ENCODE results near the gene PVR.
"Not testable (repeated sequence)": the region's sequence is repeated elsewhere in the genome, so short reads cannot be mapped to it uniquely, and the experiment has no call there.

Gene PVR

GRCh38 chr19:44628793-44629192 lies 14.9 kb upstream of the PVR start:
- no peaks in the 10 kb centered on the region for H3K9me3 Mint-ChIP-seq (ENCODE audit: low read depth)
- H3K36me3 Mint-ChIP-seq, result no peaks in the 10 kb centered on the region
- H3K4me1 Mint-ChIP-seq (ENCODE audit: low read depth), result no peaks in the 10 kb centered on the region
- no peak overlapping the region for H3K4me3 Mint-ChIP-seq
- H3K27ac Mint-ChIP-seq, result no peak overlapping the region
- peaks cover 6% of the 10 kb centered on the region for H3K27me3 Mint-ChIP-seq

GRCh38 chr19:44631611-44632010 lies 12.1 kb upstream of the PVR start:
- not testable (repeated sequence) for H3K27me3 Mint-ChIP-seq; H3K4me3 Mint-ChIP-seq; H3K9me3 Mint-ChIP-seq (ENCODE audit: low read depth); H3K36me3 Mint-ChIP-seq; H3K4me1 Mint-ChIP-seq (ENCODE audit: low read depth); H3K27ac Mint-ChIP-seq

- not testable (repeated sequence) for H3K9me3 Mint-ChIP-seq (ENCODE audit: low read depth); H3K4me3 Mint-ChIP-seq; H3K36me3 Mint-ChIP-seq; H3K27me3 Mint-ChIP-seq; H3K4me1 Mint-ChIP-seq (ENCODE audit: low read depth); H3K27ac Mint-ChIP-seq
These were observed 9.7 kb upstream of the PVR start for GRCh38 chr19:44634058-44634457.

GRCh38 chr19:44634785-44635184 lies 8.9 kb upstream of the PVR start:
- H3K9me3 Mint-ChIP-seq (ENCODE audit: low read depth), result no peaks in the 10 kb centered on the region
- no peaks in the 10 kb centered on the region for H3K4me1 Mint-ChIP-seq (ENCODE audit: low read depth)
- H3K4me3 Mint-ChIP-seq, result no peak overlapping the region
- peaks cover 3% of the 10 kb centered on the region for H3K36me3 Mint-ChIP-seq
- peaks cover 4% of the 10 kb centered on the region for H3K27me3 Mint-ChIP-seq
- no peak overlapping the region for H3K27ac Mint-ChIP-seq

- no peak overlapping the region for H3K4me3 Mint-ChIP-seq
- peaks cover 3% of the 10 kb centered on the region for H3K36me3 Mint-ChIP-seq
- H3K9me3 Mint-ChIP-seq (ENCODE audit: low read depth), result no peaks in the 10 kb centered on the region
- no peak overlapping the region for H3K27ac Mint-ChIP-seq
- H3K27me3 Mint-ChIP-seq, result peaks cover 4% of the 10 kb centered on the region
- H3K4me1 Mint-ChIP-seq (ENCODE audit: low read depth), result no peaks in the 10 kb centered on the region
These were observed 7.9 kb upstream of the PVR start for GRCh38 chr19:44635581-44636438.

- Mint-ChIP-seq H3K27me3 (peaks cover 4% of the 10 kb centered on the region), H3K27ac (no peak overlapping the region), H3K4me1 (ENCODE audit: low read depth) (no peaks in the 10 kb centered on the region)
These were observed 7.0 kb upstream of the PVR start for GRCh38 chr19:44636439-44637389.

GRCh38 chr19:44637390-44637764 lies 6.3 kb upstream of the PVR start:
- no peak overlapping the region for H3K4me3 Mint-ChIP-seq
- H3K9me3 Mint-ChIP-seq (ENCODE audit: low read depth), result no peaks in the 10 kb centered on the region
- peaks cover 3% of the 10 kb centered on the region for H3K36me3 Mint-ChIP-seq
- no peak overlapping the region for H3K27ac Mint-ChIP-seq
- H3K4me1 Mint-ChIP-seq (ENCODE audit: low read depth), result no peaks in the 10 kb centered on the region
- H3K27me3 Mint-ChIP-seq, result peaks cover 4% of the 10 kb centered on the region

More at GRCh38 chr19:44636439-44637389, 7.0 kb upstream of the PVR start:
- Mint-ChIP-seq H3K36me3 (peaks cover 3% of the 10 kb centered on the region), H3K9me3 (ENCODE audit: low read depth) (no peaks in the 10 kb centered on the region), H3K4me3 (no peak overlapping the region)

GRCh38 chr19:44640518-44640917 lies 3.2 kb upstream of the PVR start:
- Mint-ChIP-seq H3K4me1 (ENCODE audit: low read depth) (peaks cover 2% of the 10 kb centered on the region), H3K9me3 (ENCODE audit: low read depth) (no peaks in the 10 kb centered on the region), H3K4me3 (no peak overlapping the region), H3K36me3 (no peaks in the 10 kb centered on the region), H3K27ac (no peak overlapping the region), H3K27me3 (no peaks in the 10 kb centered on the region)

GRCh38 chr19:44641501-44642265 lies 2.0 kb upstream of the PVR start:
- H3K36me3 Mint-ChIP-seq, result no peaks in the 10 kb centered on the region
- peaks cover 4% of the 10 kb centered on the region for H3K4me1 Mint-ChIP-seq (ENCODE audit: low read depth)
- H3K9me3 Mint-ChIP-seq (ENCODE audit: low read depth), result no peaks in the 10 kb centered on the region
- H3K27ac Mint-ChIP-seq, result no peak overlapping the region
- H3K4me3 Mint-ChIP-seq, result no peak overlapping the region
- H3K27me3 Mint-ChIP-seq, result no peaks in the 10 kb centered on the region

- no peaks in the 10 kb centered on the region for H3K27me3 Mint-ChIP-seq
- no peaks in the 10 kb centered on the region for H3K9me3 Mint-ChIP-seq (ENCODE audit: low read depth)
- peaks cover 4% of the 10 kb centered on the region for H3K4me1 Mint-ChIP-seq (ENCODE audit: low read depth)
- H3K36me3 Mint-ChIP-seq, result no peaks in the 10 kb centered on the region
- no peak overlapping the region for H3K4me3 Mint-ChIP-seq
- no peak overlapping the region for H3K27ac Mint-ChIP-seq
These were observed 1.3 kb upstream of the PVR start for GRCh38 chr19:44642377-44642776.

GRCh38 chr19:44644402-44645016 lies 799 bp downstream of the PVR start:
- Mint-ChIP-seq H3K27me3 (no peaks in the 10 kb centered on the region), H3K27ac (no peak overlapping the region), H3K9me3 (ENCODE audit: low read depth) (no peaks in the 10 kb centered on the region), H3K4me1 (ENCODE audit: low read depth) (peaks cover 4% of the 10 kb centered on the region), H3K4me3 (peak overlapping the region; percentile 84), H3K36me3 (no peaks in the 10 kb centered on the region)

GRCh38 chr19:44645407-44646048 lies 1.8 kb downstream of the PVR start:
- Mint-ChIP-seq H3K27me3 (no peaks in the 10 kb centered on the region), H3K9me3 (ENCODE audit: low read depth) (no peaks in the 10 kb centered on the region), H3K27ac (no peak overlapping the region), H3K36me3 (no peaks in the 10 kb centered on the region), H3K4me1 (ENCODE audit: low read depth) (peaks cover 4% of the 10 kb centered on the region), H3K4me3 (peak overlapping the region; percentile 23)

- H3K9me3 Mint-ChIP-seq (ENCODE audit: low read depth), result no peaks in the 10 kb centered on the region
- no peak overlapping the region for H3K4me3 Mint-ChIP-seq
- no peak overlapping the region for H3K27ac Mint-ChIP-seq
- H3K36me3 Mint-ChIP-seq, result no peaks in the 10 kb centered on the region
- peaks cover 4% of the 10 kb centered on the region for H3K4me1 Mint-ChIP-seq (ENCODE audit: low read depth)
- H3K27me3 Mint-ChIP-seq, result no peaks in the 10 kb centered on the region
These were observed 2.3 kb downstream of the PVR start for GRCh38 chr19:44646049-44646416.

GRCh38 chr19:44647144-44647543 lies 3.4 kb downstream of the PVR start:
- Mint-ChIP-seq H3K27ac (no peak overlapping the region), H3K9me3 (ENCODE audit: low read depth) (no peaks in the 10 kb centered on the region), H3K36me3 (no peaks in the 10 kb centered on the region), H3K27me3 (no peaks in the 10 kb centered on the region), H3K4me3 (no peak overlapping the region), H3K4me1 (ENCODE audit: low read depth) (peaks cover 4% of the 10 kb centered on the region)
